ENCODE data around the gene SPDL1. TPM values are rescaled to one million over a fixed set of nuclear protein-coding genes. Genes with fewer than 3 reads are reported as not detected.

The SPDL1 gene
- total RNA-seq, 4 donors from 2014 or later = 4.1 to 19.3 (median 7.6) TPM

DNA sequence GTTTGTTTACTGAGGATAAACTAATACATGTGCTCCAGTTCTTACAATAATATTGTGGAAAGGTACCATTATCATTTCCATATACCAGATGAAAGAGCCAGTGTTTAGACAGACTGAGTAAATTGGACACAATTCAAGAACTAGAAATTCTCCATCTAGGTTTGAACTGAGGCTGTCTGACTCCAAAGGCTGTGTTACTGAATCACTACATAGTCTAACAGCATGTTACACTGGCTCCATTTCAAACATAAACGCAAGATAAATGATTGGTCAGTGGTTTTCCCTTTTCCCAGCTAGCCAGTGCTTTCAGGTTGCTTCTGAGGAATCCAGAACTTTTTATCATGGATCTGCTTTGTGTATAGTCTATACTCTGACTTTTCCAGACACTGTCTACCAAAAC is 8.1 kb downstream of the SPDL1 start:
- intact Hi-C loops (cut with DNase I) = no loop called here
- peaks cover 16 to 17% of the 10 kb centered on the region in 2 donors for H3K36me3 ChIP-seq

GRCh38 chr5:169592937-169593650 is 9.5 kb downstream of the SPDL1 start:
- Histone ChIP-seq H3K27me3 (no peaks in the 10 kb centered on the region), H3K4me3 (replicated peaks in 1 of 3) (no peak overlapping the region), H3K9me3 (no peaks in the 10 kb centered on the region), H3K36me3 (peaks cover 16 to 20% of the 10 kb centered on the region in 2 donors), H3K4me1 (no peaks in the 10 kb centered on the region), H3K27ac (no peak overlapping the region)
- 93 to 96% methylated on average over 6 of the region's 6 CpGs for WGBS, 2 donors
- TF ChIP-seq POLR2A (IDR thresholded peaks at IDR 0.05) = no peak
- TF ChIP-seq CTCF (IDR thresholded peaks at IDR 0.05) = no peak
- intact Hi-C loops (cut with DNase I) = no loop called here
- DNase-seq = no peak

More for the DNA sequence above, 8.1 kb downstream of the SPDL1 start:
- no peak for DNase-seq
- Histone ChIP-seq H3K27me3 (no peaks in the 10 kb centered on the region), H3K27ac (no peak overlapping the region), H3K4me3 (replicated peaks in 1 of 3) (no peak overlapping the region), H3K4me1 (no peaks in the 10 kb centered on the region), H3K9me3 (no peaks in the 10 kb centered on the region)
- TF ChIP-seq CTCF (IDR thresholded peaks at IDR 0.05) (no peak), POLR2A (IDR thresholded peaks at IDR 0.05) (no peak)
- 0% methylated on average over 1 of the region's 1 CpG for WGBS, 2 donors

DNA sequence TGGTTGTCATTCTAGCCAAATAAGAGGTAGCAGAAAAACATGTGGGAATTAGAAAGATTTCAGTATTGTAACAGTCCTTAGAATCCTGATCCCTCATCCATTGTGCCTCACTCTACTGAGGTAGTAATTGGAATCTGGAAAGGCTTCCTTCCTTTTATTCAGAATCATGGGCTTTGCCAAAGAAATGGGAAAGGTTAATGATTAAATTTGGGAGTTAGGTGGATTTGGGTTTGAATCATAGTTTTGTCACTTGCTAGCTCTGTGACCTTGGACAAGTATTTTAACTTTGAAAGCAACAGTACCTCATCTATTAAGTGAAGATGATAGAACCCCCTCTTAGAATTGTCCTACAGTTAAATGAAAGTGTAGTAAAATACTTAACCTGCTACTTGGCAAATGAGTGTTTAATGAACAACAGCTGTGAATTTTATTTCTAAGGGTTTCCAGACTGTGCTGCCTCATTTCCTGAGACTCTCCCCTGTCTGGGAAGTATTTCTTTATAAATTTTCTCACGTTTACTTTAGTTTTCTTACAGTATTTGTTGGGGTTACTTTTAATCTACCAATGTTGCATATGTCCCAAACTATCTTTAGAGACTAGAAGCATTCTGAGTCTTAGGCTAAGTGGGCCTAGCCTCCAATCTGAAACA is 11.7 kb downstream of the SPDL1 start:
- H3K4me1 ChIP-seq = no peaks in the 10 kb centered on the region
- no peak for DNase-seq
- H3K4me3 ChIP-seq (replicated peaks in 1 of 3) = no peak overlapping the region
- TF ChIP-seq POLR2A (IDR thresholded peaks at IDR 0.05) (no peak), CTCF (IDR thresholded peaks at IDR 0.05) (no peak)
- H3K36me3 ChIP-seq = peaks cover 12 to 20% of the 10 kb centered on the region in 2 donors
- H3K9me3 ChIP-seq = no peaks in the 10 kb centered on the region
- H3K27me3 ChIP-seq = no peaks in the 10 kb centered on the region
- intact Hi-C loops (cut with DNase I) = no loop called here
- WGBS, 2 donors = 87 to 89% methylated on average over 1 of the region's 1 CpG
- H3K27ac ChIP-seq = no peak overlapping the region

- intact Hi-C loops (cut with DNase I) = no loop called here
- DNase-seq = no peak
- no peak for TF ChIP-seq CTCF (IDR thresholded peaks at IDR 0.05)
- H3K4me3 ChIP-seq (replicated peaks in 1 of 3) = no peak overlapping the region
- H3K27me3 ChIP-seq = no peaks in the 10 kb centered on the region
- peaks cover under 1 to 18% of the 10 kb centered on the region in 2 donors for H3K36me3 ChIP-seq
- no peaks in the 10 kb centered on the region for H3K9me3 ChIP-seq
- no peaks in the 10 kb centered on the region for H3K4me1 ChIP-seq
- 85 to 89% methylated on average over 4 of the region's 4 CpGs for WGBS, 2 donors
- H3K27ac ChIP-seq = no peak overlapping the region
Measured at GRCh38 chr5:169599451-169599850, 15.9 kb downstream of the SPDL1 start.

GRCh38 chr5:169602535-169602934 is 19.0 kb downstream of the SPDL1 start:
- no peak for TF ChIP-seq POLR2A (IDR thresholded peaks at IDR 0.05)
- TF ChIP-seq CTCF (IDR thresholded peaks at IDR 0.05) = no peak

More at GRCh38 chr5:169602535-169602934, 19.0 kb downstream of the SPDL1 start:
- no peak for DNase-seq
- Histone ChIP-seq H3K9me3 (no peaks in the 10 kb centered on the region), H3K4me1 (no peaks in the 10 kb centered on the region), H3K36me3 (peaks cover 0 to 13% of the 10 kb centered on the region in 2 donors), H3K27ac (no peak overlapping the region), H3K4me3 (replicated peaks in 1 of 3) (no peak overlapping the region), H3K27me3 (no peaks in the 10 kb centered on the region)
- intact Hi-C loops (cut with DNase I) = no loop called here
